Measurements from ENCODE around the gene FAM222A. TPM values are rescaled to one million over a fixed set of nuclear protein-coding genes. Genes with fewer than 3 reads are reported as not detected.

Gene FAM222A
- total RNA-seq, 1 experiment from 2014 or later, result 12.8 TPM

DNA sequence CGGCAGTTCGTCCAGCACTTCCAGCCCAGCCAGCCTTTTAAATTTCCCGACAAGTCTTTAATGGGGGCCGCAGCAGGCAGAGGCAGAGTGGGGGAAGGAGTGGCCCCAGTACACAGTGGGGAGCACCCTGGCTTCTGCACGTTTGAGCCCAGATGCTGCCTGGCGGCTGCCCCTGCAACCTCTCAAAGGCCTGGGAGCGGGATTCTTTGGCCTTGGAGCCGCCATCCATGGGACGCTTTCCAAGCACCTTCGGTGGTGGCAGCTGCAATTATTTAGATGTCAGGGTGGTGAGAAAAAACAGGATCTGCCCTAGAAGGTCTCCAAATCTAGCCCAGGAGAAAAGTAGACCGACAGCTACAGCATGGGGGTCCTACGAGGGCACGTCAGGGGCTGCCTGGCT, 46.0 kb downstream of the FAM222A start:
- CTCF ChIA-PET, result no interaction called here
- TF ChIP-seq SIN3A (IDR thresholded peaks at IDR 0.05; ENCODE audit: borderline replicate concordance, insufficient read depth, low read depth, low read length) (no peak), TCF7L2 (IDR thresholded peaks at IDR 0.05; ENCODE audit: low read depth, low read length) (no peak), POLR2AphosphoS5 (IDR thresholded peaks at IDR 0.05; ENCODE audit: low read depth, low read length) (no peak)
- TF ChIP-seq, protein P1, sequence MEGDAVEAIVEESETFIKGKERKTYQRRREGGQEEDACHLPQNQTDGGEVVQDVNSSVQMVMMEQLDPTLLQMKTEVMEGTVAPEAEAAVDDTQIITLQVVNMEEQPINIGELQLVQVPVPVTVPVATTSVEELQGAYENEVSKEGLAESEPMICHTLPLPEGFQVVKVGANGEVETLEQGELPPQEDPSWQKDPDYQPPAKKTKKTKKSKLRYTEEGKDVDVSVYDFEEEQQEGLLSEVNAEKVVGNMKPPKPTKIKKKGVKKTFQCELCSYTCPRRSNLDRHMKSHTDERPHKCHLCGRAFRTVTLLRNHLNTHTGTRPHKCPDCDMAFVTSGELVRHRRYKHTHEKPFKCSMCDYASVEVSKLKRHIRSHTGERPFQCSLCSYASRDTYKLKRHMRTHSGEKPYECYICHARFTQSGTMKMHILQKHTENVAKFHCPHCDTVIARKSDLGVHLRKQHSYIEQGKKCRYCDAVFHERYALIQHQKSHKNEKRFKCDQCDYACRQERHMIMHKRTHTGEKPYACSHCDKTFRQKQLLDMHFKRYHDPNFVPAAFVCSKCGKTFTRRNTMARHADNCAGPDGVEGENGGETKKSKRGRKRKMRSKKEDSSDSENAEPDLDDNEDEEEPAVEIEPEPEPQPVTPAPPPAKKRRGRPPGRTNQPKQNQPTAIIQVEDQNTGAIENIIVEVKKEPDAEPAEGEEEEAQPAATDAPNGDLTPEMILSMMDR (IDR thresholded peaks at IDR 0.05), result no peak
- TF ChIP-seq, protein P2, sequence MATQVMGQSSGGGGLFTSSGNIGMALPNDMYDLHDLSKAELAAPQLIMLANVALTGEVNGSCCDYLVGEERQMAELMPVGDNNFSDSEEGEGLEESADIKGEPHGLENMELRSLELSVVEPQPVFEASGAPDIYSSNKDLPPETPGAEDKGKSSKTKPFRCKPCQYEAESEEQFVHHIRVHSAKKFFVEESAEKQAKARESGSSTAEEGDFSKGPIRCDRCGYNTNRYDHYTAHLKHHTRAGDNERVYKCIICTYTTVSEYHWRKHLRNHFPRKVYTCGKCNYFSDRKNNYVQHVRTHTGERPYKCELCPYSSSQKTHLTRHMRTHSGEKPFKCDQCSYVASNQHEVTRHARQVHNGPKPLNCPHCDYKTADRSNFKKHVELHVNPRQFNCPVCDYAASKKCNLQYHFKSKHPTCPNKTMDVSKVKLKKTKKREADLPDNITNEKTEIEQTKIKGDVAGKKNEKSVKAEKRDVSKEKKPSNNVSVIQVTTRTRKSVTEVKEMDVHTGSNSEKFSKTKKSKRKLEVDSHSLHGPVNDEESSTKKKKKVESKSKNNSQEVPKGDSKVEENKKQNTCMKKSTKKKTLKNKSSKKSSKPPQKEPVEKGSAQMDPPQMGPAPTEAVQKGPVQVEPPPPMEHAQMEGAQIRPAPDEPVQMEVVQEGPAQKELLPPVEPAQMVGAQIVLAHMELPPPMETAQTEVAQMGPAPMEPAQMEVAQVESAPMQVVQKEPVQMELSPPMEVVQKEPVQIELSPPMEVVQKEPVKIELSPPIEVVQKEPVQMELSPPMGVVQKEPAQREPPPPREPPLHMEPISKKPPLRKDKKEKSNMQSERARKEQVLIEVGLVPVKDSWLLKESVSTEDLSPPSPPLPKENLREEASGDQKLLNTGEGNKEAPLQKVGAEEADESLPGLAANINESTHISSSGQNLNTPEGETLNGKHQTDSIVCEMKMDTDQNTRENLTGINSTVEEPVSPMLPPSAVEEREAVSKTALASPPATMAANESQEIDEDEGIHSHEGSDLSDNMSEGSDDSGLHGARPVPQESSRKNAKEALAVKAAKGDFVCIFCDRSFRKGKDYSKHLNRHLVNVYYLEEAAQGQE (IDR thresholded peaks at IDR 0.05; ENCODE audit: insufficient read depth in 1 of 2, low read depth in 2 of 2, low read length in 1 of 2), result no peak
- ATAC-seq (no peak), DNase-seq (ENCODE audit: low read depth, low spot score) (no peak)
- BruUV-seq (replicated peaks), result no TSS peak
- H3K27ac ChIP-seq (ENCODE audit: low read length), result no peak overlapping the region
- no peaks in the 10 kb centered on the region for H3K4me1 ChIP-seq (ENCODE audit: control insufficient read depth, insufficient read depth, low read length)
- H3K4me3 ChIP-seq (ENCODE audit: low read depth in 2 of 2, low read length in 2 of 2), result no peak overlapping the region
- H3K27me3 ChIP-seq (ENCODE audit: control insufficient read depth, insufficient read depth, low read length), result no peaks in the 10 kb centered on the region
- no peaks in the 10 kb centered on the region for H3K9me3 ChIP-seq (ENCODE audit: control insufficient read depth, insufficient read depth, low read depth, low read length)
- POLR2A ChIA-PET, result interaction anchor here (0.6 kb wide), 1 partner anchor 15 kb away, joined by 3 read pairs; no protein-coding TSS in a partner anchor
- intact Hi-C loops (cut with micrococcal nuclease; ENCODE audit: unreplicated experiment) (no loop called here), in situ Hi-C loops (cut with HindIII; ENCODE audit: low pct_unique_long_range_greater_than_20kb, low sequenced_read_pairs) (no loop called here)
- no peaks in the 10 kb centered on the region for H3K36me3 ChIP-seq (ENCODE audit: control insufficient read depth, insufficient read depth, low read length)

DNA sequence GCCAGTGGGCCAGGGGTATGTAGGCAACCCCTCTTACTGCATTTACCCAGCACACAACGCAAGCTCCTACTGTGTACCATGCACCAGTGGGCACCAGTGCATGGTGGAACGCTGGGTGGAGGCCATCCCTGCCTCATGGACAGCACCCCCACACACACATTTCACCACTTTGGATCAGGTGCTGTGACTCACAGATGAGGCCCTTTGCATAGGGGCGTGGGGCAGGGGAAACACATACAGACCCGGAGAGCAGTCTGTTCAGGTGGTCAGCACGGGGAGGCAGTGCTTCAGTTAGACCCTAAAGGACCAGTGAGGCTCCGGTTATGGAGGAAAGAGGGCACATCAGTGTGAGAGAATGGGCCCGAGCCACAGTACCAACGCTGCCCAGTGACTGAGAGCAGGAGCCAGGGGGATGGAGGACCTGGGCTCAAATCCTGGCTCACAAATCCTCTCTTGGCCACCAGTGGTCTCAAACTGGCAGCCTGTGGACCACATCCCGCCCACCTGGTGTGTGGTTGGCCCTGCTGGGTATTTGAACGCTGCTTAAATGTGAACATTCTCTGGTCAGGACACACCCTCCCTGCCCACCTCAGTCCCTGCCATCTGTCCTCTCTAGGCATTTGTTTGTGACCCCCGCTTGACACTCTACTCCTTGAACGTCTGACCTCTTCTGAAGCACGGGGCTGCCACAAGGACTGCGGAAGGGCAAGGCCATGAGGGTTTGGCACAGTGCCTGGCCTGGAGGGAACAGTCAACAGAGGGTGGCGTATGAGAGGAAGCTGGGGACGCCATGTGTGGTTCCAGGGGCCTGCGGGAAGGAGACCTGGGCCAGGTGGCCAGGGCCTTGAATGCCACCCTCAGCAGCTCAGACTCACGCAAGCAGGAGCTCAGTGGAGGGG, 46.7 kb downstream of the FAM222A start:
- H3K4me1 ChIP-seq (ENCODE audit: control insufficient read depth, insufficient read depth, low read length), result no peaks in the 10 kb centered on the region

More for the DNA sequence above, 46.7 kb downstream of the FAM222A start:
- no peak overlapping the region for H3K4me3 ChIP-seq (ENCODE audit: low read depth in 2 of 2, low read length in 2 of 2)
- in situ Hi-C loops (cut with HindIII; ENCODE audit: low pct_unique_long_range_greater_than_20kb, low sequenced_read_pairs), result no loop called here
- H3K27me3 ChIP-seq (ENCODE audit: control insufficient read depth, insufficient read depth, low read length), result no peaks in the 10 kb centered on the region
- ChIA-PET CTCF (no interaction called here), POLR2A (no interaction called here)
- no peaks in the 10 kb centered on the region for H3K9me3 ChIP-seq (ENCODE audit: control insufficient read depth, insufficient read depth, low read depth, low read length)
- intact Hi-C loops (cut with micrococcal nuclease; ENCODE audit: unreplicated experiment), result no loop called here
- no peak for ATAC-seq
- no peak overlapping the region for H3K27ac ChIP-seq (ENCODE audit: low read length)
- TF ChIP-seq POLR2AphosphoS5 (IDR thresholded peaks at IDR 0.05; ENCODE audit: low read depth, low read length) (no peak), SIN3A (IDR thresholded peaks at IDR 0.05; ENCODE audit: borderline replicate concordance, insufficient read depth, low read depth, low read length) (no peak), TCF7L2 (IDR thresholded peaks at IDR 0.05; ENCODE audit: low read depth, low read length) (no peak)
- TF ChIP-seq, protein P1 (IDR thresholded peaks at IDR 0.05), result no peak
- TF ChIP-seq, protein P2 (IDR thresholded peaks at IDR 0.05; ENCODE audit: insufficient read depth in 1 of 2, low read depth in 2 of 2, low read length in 1 of 2), result no peak
- no peak for DNase-seq (ENCODE audit: low read depth, low spot score)
- H3K36me3 ChIP-seq (ENCODE audit: control insufficient read depth, insufficient read depth, low read length), result no peaks in the 10 kb centered on the region
- no TSS peak for BruUV-seq (replicated peaks)
